AML-193 (cell line): ENCODE measurements around the gene TUBB1.

Source experiments
- DNase-seq, 2 experiments: peaks; one replicate each; lab custom pipeline; 2025; lab: John Stamatoyannopoulos, UW

The TUBB1 gene

DNA sequence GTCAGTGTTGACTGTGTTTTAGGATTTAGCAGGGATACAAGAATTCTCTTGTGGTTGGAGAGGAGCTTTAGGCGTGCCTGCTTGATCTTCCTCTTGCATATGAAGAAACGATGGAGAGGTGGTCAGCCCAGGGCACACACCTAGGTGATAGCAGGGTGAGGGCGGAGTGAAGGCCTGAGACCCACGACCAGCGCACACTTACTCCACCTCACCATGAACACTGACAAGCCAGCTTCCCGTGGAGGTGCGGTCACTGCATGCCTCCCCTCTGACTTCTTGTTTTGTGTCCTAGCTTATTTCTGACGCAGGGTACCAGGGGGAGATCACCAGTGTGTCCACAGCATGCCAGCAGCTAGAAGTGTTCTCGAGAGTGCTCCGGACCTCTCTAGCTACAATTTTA is 30.0 kb upstream of the TUBB1 start:
- no peak for DNase-seq

DNA sequence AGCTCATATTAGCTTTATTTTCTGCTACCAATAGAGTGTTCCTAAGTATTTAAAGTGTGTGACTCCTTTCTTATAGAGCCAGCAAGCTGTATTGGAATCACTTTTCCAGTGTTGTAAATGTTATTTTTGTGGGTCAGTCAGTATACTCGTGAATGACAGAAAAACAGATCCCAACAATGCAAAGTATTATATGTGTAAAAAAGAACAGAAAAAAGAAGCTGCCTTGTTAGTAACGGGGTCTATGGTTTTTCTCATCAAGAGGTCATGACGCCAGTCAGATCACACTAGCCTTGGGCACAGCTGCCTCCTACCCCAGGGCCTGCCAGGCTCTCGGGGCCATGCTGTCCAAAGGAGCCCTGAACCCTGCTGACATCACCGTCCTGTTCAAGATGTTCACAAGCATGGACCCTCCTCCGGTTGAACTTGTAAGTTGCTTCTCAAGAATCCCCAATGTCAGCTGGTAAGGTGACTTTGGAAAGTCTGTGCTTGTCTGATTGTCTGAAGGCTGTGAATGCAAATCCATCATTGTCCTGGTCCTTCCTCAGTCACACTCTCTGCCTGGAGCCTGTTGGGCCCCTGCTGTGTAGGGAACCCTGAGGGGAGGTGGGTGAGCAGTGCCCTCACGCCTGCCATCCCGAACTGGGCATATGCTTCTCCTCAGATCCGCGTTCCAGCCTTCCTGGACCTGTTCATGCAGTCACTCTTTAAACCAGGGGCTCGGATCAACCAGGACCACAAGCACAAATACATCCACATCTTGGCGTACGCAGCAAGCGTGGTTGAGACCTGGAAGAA is 28.4 kb upstream of the TUBB1 start:
- DNase-seq: no peak

DNA sequence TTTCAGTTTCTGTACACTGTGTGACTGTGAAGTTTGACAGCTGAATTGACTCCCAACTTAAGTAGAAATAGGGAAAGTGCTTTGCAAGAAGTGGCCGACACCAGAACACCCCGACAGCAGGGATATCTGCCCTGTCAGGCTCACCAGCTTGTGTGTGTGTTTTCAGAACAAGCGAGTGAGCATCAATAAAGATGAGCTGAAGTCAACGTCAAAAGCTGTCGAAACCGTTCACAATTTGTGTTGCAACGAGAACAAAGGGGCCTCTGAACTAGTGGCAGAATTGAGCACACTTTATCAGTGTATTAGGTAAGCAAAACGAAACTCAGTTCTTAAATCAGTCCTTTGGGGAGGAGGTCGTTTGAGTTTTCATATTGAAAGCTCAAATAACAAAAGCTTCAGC is 27.5 kb upstream of the TUBB1 start:
- no peak for DNase-seq

DNA sequence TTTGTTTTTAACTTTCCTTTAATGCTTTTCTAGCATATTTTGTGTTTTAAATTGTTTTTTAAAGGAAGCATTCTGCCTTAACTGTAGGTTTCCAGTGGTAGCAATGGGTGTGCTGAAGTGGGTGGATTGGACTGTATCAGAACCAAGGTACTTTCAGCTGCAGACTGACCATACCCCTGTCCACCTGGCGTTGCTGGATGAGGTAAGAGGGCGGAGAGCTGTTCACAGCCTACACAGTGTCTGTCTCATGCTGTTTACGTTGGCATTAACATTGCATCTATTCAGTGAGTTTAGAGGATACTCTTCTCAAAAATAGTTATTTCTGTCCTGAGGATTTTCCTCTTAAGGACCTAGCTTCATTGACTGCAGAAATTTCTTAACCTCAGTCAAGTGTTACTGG is 26.3 kb upstream of the TUBB1 start:
- DNase-seq: no peak

DNA sequence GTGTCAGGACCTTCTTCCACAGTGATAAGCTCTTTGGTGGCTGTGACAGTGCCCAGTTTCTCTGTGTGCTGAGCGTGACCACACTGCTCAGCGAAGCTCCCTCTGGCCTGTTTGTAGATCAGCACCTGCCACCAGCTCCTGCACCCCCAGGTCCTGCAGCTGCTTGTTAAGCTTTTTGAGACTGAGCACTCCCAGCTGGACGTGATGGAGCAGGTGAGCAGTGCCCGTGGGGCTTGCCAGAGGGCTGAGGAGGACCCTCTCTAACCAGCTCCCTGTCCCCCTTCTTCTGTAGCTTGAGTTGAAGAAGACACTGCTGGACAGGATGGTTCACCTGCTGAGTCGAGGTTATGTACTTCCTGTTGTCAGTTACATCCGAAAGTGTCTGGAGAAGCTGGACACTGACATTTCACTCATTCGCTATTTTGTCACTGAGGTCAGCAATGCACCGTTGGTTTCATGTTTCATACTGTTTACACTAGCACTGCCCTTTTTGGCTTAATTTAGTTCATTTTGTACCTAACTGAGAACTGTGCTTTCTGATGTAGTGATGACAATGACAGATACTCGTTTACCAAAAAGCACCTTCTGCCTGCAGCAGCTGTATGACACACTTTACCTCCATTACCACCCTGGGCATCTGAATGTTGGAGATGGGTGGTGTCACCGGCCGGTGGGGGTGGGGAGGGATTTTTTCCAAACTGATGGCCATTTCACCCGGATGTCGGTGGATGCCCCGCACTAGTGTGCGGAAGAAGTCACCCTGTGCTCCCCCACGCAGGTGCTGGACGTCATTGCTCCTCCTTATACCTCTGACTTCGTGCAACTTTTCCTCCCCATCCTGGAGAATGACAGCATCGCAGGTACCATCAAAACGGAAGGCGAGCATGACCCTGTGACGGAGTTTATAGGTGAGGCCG is 25.6 kb upstream of the TUBB1 start:
- no peak for DNase-seq

DNA sequence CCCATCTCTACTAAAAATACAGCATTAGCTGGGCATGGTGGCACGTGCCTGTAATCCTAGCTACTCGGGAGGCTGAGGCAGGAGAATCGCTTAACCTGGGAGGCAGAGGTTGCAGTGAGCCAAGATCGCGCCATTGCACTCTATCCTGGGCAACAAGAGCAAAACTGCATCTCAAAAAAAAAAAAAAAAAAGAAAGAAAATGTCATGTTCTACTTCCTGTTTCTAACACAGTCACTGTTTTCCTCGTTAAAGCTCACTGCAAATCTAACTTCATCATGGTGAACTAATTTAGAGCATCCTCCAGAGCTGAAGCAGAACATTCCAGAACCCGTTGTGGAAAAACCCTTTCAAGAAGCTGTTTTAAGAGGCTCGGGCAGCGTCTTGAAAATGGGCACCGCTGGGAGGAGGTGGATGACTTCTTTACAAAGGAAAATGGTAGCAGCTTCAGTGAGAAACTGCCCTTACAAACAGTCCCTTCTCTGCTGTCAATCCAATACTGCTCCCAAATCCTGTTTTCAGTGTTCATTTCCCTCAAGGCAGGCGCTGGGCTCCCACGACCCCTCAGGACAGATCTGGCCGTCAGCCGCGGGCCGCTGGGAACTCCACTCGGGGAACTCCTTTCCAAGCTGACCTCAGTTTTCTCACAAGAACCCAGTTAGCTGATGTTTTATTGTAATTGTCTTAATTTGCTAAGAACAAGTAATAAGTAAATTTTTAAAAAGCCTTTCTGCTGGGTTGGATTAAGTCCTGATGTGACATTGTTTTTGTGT is 24.7 kb upstream of the TUBB1 start:
- no peak for DNase-seq

DNA sequence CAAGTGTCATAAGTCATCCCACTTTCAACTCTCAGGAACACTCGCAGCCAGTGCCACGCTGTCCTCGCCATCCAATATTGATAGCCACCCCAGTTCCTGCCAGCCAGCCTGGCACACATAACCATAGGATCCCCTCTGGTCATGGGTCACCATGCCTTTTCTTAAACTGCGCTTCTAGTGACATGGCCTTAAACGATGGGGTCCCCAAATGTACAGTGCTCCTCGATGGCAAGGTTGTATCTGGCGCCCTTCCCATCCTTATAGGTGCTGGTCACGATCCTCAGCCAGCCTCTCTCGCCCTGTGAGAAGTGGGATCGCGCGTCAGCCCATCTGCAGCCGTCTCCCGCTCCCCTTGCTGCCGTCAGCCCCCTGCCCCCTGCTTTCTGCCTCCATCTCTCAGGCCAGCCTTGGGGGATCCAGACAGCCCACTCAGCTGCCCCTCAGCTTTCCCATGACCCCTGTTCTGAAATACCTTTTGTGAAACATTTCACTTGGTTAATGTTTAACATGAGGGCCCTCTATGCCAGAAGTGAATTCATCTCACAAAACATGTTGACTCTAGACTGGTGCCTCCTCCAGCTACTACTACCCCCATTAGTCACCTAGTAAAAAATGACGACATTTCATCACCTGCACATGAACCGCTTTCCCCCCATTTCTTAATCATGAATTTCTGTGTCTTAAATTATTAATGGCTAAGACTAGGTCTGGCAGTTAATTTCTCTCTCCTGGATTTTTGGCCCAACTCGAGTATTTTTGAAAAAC is 23.6 kb upstream of the TUBB1 start:
- no peak for DNase-seq

DNA sequence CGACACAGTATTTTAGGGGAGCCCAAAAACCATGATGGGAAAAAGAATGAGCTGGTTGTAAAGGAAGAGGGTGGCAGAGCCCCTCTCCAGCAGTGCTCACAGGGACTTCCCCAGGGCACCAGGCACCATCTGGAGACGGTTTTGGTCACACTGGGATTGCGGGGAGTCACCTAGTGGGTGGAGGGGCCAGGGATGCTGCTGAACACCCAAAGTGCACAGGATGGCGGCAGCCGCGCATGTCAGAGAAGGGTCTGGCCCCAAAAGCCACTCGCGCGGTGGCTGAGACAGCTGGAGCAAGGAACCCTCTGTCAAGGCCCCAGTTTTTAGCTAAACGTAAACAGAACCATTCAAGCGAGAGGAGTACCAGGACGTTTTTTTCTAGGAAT is 23.0 kb upstream of the TUBB1 start:
- no peak for DNase-seq

DNA sequence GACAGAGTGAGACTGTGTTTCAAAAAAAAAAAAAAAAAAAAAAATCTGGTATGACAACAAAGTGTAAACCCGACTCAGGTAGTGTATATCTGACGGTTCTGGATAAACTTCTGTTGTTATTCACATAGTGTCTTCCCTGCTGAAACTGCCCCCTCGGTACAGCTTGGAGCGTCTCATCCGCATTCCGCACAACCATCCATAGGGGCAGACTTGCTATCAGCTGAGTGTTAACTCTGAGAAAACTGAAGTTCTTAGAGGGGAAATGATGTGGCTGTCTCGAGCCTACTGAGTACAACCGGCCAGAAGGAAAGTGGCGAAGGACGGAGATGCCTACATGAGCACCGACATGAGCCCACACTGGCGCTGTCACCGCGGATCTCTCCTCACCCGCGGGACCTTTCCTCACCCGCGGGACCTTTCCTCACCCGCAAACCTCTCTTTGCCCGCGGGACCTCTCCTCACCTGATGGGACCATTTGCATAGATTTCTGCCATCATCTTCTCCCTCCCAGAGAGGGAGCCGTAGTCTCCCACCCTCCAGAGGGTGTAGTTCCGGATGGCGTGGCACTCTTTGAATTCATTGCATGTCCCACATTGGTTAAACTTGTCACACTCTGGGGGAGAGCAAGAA is 22.0 kb upstream of the TUBB1 start:
- DNase-seq: no peak

DNA sequence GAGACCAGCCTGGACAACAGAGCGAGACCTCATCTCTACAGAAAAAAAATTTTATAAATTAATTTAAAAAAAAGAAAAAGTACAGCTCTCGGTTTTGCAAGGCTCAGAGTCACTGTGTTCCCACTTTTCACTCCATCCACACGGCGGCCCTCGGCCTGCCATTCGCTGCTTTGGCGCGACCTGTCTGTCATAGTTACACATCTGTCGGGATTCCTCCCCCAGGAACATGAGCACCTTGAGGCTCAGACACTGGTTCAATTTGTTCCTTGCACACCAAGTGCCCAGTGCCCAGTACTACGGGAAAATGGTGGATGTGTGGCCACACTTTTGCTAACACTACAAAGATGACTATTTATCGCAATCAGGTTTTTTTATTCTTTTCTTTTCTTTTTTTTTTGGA is 20.6 kb upstream of the TUBB1 start:
- DNase-seq: no peak

DNA sequence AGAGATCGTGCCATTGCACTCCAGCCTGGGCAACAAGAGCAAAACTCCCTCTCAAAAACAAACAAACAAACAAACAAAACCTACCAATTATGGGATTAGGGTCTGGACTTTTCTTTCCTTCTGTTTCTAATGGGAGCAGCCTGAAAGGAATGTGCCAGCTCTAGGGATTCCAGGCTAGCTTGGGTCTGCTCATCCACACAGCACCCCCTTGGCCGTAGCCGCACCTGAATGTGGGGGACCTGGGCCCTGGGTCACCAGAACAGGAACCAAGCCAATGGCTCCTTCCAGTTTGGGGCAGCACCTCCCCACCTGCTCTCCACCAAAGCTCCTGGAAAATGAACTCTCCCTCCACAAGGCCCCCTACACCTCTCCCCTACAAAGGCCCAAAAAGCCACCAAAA is 18.9 kb upstream of the TUBB1 start:
- no peak for DNase-seq

DNA sequence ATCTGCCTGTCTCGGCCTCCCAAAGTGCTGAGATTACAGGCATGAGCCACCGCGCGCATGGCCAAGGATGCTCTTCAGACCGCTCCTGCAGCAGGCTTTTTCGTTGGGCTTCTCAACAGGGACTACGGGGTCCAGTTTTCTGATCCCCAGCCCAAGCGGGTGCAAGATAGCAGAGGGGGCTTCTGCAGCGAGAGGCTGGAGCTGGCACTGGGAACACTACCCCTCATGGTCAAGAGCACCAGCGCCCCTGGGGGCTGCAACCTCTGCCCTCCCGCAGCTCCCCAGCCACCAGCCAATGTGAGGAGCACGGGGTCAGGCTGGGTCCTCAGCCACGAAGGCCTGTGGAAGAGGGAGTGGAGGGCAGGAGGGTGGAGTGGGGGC is 18.2 kb upstream of the TUBB1 start:
- no peak for DNase-seq

DNA sequence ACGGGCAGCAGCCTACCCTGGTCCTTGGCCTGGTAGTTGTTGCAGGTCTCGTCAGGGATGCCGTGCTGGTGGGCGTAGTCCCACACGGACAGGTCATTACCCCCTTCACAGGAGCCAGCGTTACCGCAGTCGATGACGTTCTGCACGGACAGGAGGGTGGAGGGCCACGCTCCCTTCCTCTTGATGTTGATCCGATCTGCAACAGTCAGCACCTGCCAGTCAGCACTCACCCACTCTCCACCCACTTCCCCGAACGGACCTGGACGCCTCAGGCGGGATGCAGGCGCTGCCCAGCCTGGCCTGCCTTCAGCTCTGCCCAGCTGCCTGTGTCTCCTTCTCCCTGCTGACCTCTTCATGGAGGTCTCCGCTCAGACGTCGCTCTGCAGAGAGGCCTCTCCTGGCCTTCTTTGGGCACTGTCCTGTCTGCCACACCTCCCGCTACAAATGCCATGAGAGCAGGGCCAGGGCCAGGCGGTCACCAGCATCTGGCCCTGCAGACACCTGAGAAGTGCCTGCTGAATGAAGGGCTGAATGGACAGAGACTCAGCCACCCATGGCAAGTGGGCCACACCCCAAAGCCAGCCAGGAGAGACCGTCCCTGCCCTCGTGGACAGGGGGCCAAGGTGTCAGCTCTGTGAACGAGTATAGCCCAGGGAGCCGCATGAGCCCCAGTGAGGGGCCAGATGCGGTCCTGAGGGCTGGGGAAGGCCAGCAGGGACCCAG is 17.6 kb upstream of the TUBB1 start:
- no peak for DNase-seq

DNA sequence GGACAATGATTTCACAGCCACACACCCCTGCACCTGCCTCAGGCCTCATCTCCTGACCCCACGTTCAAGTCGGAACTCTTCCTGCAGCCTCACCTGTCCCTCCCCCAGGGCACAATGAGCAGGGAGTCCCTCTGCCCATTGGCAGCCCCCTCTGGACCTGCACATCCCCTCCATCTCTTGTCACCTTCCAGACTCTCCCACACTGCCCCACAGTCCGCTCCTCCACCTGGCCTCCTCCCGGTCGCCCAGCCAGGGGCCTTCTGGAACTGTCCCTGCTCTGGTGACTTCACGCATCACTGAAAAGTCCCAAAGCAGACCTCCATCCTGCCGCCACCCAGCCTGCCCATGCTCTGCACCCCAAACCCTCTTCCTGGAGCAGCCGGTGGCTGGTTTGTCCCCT is 16.8 kb upstream of the TUBB1 start:
- DNase-seq: no peak

DNA sequence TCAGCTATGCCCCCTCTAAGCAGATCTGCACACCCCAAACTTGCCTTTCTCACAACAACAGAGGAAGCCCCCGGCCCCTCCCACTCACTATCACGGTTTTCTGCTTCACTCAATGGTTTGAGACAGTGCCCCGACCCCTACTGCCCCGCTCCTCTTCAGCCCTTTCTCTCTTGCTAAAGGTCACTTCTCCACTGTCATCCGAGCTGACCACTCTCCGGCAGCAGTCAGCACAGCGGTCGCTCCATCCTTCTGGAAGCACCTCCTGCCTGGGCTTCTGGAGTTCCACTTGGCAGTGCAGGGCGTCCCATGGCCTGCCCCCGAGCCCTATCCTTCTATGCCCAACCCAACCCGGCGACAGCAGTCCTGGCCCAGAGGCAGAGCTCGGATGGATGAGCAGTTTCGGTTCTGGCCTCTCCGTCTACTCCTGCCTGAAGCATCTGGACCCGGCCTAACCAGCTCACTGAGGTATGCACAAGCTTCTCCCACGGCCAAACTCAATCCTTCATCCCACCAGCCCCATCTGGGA is 16.3 kb upstream of the TUBB1 start:
- DNase-seq: no peak

DNA sequence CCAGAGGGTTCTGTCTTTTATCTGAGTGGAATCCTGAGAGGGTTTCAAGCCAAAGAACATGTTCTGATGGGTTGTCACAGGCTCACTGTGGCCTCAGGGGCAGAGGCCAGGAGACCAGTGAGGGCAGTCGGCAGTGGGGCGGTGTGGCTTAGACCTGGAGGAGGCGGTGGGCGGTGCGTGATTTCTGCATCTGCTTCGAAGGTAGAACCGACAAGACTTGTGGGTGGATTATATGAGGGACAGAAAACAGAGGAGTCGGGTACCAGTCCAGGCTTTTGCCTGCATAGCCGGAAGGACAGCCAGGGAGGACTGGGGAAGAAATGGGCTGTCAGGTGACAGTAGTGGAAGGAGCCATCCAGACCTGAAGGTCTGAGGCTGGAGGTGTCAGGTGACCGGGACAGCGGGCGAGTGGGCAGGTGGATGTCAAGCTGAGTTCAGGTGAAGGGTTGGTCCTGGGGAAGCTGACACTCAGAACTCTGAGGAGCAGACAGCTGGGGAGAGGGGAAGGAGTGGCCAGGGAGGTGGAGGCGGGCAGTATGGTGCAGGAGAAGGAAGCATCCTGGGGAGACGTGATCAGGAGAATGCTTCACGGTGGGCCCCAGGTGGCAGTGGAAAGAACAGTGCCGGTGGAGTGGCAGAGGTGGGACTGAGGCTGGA is 15.3 kb upstream of the TUBB1 start:
- no peak for DNase-seq

DNA sequence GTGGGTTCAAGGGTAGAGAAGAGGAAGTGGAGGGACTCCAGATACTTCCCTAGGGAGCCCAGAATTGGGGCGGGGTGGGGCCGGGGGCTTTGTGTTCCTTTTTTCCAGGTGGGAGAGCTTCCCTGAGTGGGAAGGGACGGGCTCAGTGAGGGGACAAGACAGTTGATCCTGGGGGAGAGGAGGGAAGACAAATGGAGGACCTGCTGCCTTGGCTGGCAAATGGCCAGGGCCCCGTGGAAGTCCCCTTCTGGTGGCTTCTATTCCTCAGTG is 14.8 kb upstream of the TUBB1 start:
- DNase-seq: no peak

DNA sequence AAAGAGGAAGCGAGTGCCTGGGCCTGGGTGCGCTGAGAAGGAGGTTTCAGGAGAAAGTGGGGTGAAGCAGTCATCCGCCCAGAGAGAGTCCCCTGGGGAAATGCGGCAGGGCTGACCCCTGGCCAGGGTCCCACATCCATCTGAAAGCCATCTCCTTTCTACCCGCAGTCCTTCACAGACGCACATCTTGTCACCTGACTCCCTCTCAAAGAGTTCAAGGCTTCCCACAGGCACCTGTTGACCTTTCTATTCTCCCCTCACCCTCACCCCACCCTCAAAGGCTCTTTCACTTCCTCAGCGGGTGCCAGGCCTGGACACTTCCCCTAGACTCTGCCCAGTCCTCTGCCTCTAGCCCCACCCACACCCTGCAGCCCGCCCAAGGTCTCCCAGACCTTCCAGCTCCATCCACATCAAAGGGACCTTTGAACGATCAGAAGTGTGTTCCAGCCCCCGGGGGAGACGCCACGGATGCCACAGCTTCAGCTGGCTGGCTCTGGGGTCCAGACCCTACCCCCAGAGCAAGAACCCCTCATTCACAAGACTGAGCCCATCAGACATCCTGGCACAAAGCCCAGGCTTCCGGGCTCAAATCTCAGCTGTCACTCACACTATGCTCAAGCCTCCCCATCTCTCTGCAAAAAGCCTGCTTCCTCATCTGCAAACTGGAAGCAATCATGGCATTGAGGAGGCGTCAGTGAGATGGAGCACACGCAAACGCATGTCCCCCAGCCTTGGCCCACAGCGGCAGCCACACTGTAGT is 14.3 kb upstream of the TUBB1 start:
- DNase-seq: peak; percentile 56 to 57

DNA sequence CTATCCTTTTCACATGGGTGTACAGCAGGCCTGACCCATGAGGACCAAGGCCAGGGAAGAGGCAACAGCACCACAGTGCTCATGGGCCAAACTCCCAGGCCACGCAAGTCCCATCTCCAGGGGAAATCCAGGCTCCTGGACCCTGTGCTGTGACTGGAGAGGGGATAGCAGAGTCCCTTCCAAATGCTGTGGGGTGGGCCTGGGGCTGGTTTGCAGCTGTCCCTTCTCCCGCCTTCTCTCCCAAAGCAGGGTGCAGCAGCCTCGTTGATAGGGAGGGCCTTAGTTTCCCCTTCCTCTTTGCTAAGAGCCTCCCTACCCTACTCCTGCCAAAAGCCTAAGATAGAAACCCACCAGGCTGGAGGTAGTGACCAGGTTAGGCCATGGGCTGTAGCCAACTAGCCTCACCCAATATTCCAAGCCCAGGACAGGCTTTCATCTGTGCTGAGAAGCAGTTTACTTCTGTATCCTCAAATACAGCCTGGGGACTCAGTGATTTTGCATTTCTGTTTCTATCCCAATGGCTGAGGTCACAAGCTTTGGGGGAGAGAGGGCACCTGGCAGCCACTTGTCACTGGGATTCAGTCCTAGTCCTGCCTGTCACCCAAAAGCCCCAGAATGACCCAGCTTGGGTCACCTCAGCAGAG is 13.6 kb upstream of the TUBB1 start:
- no peak for DNase-seq
